Measurements from ENCODE around the gene RNF148. TPM values are rescaled to one million over a fixed set of nuclear protein-coding genes. Genes with fewer than 3 reads are reported as not detected.
"Not testable (repeated sequence)": the region's sequence is repeated elsewhere in the genome, so short reads cannot be mapped to it uniquely, and the experiment has no call there.

The RNF148 gene
- total and polyA plus RNA-seq, 9 donors: 0.18 to 2.4 (median 0.61) TPM; not detected in 1

- no peak for DNase-seq
- Histone ChIP-seq H3K36me3 (no peaks in the 10 kb centered on the region), H3K4me1 (ENCODE audit: insufficient read depth) (no peaks in the 10 kb centered on the region), H3K27me3 (no peaks in the 10 kb centered on the region), H3K9me3 (no peaks in the 10 kb centered on the region), H3K4me3 (no peak overlapping the region), H3K27ac (no peak overlapping the region)
- TF ChIP-seq, protein P1, sequence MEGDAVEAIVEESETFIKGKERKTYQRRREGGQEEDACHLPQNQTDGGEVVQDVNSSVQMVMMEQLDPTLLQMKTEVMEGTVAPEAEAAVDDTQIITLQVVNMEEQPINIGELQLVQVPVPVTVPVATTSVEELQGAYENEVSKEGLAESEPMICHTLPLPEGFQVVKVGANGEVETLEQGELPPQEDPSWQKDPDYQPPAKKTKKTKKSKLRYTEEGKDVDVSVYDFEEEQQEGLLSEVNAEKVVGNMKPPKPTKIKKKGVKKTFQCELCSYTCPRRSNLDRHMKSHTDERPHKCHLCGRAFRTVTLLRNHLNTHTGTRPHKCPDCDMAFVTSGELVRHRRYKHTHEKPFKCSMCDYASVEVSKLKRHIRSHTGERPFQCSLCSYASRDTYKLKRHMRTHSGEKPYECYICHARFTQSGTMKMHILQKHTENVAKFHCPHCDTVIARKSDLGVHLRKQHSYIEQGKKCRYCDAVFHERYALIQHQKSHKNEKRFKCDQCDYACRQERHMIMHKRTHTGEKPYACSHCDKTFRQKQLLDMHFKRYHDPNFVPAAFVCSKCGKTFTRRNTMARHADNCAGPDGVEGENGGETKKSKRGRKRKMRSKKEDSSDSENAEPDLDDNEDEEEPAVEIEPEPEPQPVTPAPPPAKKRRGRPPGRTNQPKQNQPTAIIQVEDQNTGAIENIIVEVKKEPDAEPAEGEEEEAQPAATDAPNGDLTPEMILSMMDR (IDR thresholded peaks at IDR 0.05): no peak
- TF ChIP-seq EP300 (IDR thresholded peaks at IDR 0.05) (no peak), POLR2A (IDR thresholded peaks at IDR 0.05) (no peak)
- intact Hi-C loops (cut with DNase I): no loop called here
- WGBS, 3 donors: 61 to 65% (median 62%) methylated on average over 2 of the region's 2 CpGs
Observed at GRCh38 chr7:122684504-122684903, 18.2 kb downstream of the RNF148 start.

- TF ChIP-seq, protein P1 (IDR thresholded peaks at IDR 0.05): no peak
- no peak for TF ChIP-seq EP300 (IDR thresholded peaks at IDR 0.05)
- TF ChIP-seq POLR2A (IDR thresholded peaks at IDR 0.05): no peak
- H3K27ac ChIP-seq: no peak overlapping the region
- H3K4me1 ChIP-seq (ENCODE audit: insufficient read depth): no peaks in the 10 kb centered on the region
- H3K9me3 ChIP-seq: no peaks in the 10 kb centered on the region
- H3K27me3 ChIP-seq: no peaks in the 10 kb centered on the region
- intact Hi-C loops (cut with DNase I): no loop called here
- no peak overlapping the region for H3K4me3 ChIP-seq
- no peak for DNase-seq
- H3K36me3 ChIP-seq: no peaks in the 10 kb centered on the region
- 73 to 79% (median 78%) methylated on average over 8 of the region's 8 CpGs for WGBS, 3 donors
Observed at GRCh38 chr7:122682815-122683550, 19.7 kb downstream of the RNF148 start.

GRCh38 chr7:122681186-122681585 is 21.5 kb downstream of the RNF148 start:
- H3K27me3 ChIP-seq; DNase-seq; intact Hi-C loops (cut with DNase I); H3K9me3 ChIP-seq; H3K36me3 ChIP-seq; H3K27ac ChIP-seq; H3K4me3 ChIP-seq; H3K4me1 ChIP-seq (ENCODE audit: insufficient read depth): not testable (repeated sequence)
- 97 to 98% (median 98%) methylated on average over 16 of the region's 16 CpGs for WGBS, 3 donors

- no peak overlapping the region for H3K27ac ChIP-seq
- no peaks in the 10 kb centered on the region for H3K4me1 ChIP-seq (ENCODE audit: insufficient read depth)
- no peak for TF ChIP-seq POLR2A (IDR thresholded peaks at IDR 0.05)
- no peak for TF ChIP-seq EP300 (IDR thresholded peaks at IDR 0.05)
- TF ChIP-seq, protein P1 (IDR thresholded peaks at IDR 0.05): no peak
- DNase-seq: no peak
- H3K36me3 ChIP-seq: no peaks in the 10 kb centered on the region
- intact Hi-C loops (cut with DNase I): no loop called here
- H3K9me3 ChIP-seq: no peaks in the 10 kb centered on the region
- 18 to 35% (median 28%) methylated on average over 1 of the region's 1 CpG for WGBS, 3 donors
- no peak overlapping the region for H3K4me3 ChIP-seq
- H3K27me3 ChIP-seq: no peaks in the 10 kb centered on the region
Observed at GRCh38 chr7:122679813-122680212, 22.9 kb downstream of the RNF148 start.

GRCh38 chr7:122679269-122679709 is 23.4 kb downstream of the RNF148 start:
- WGBS, 3 donors: 86 to 91% (median 87%) methylated on average over 9 of the region's 9 CpGs
- H3K4me1 ChIP-seq (ENCODE audit: insufficient read depth); H3K4me3 ChIP-seq; intact Hi-C loops (cut with DNase I); DNase-seq; H3K27ac ChIP-seq; H3K27me3 ChIP-seq; H3K36me3 ChIP-seq; H3K9me3 ChIP-seq: not testable (repeated sequence)
